Measurements from ENCODE around the gene PNPLA5. TPM values are rescaled to one million over a fixed set of nuclear protein-coding genes. Genes with fewer than 3 reads are reported as not detected.

PNPLA5 gene
- total RNA-seq, 2 donors from 2014 or later, result 0.68 to 0.73 TPM

- 96 to 98% methylated on average over 6 of the region's 6 CpGs for WGBS, 2 experiments (ENCODE audit: insufficient coverage in 1 of 2, insufficient read length in 1 of 2)
- Mint-ChIP-seq H3K36me3 (ENCODE audit: low read depth) (peaks cover 63% of the 10 kb centered on the region), H3K4me1 (peaks cover 20% of the 10 kb centered on the region), H3K27me3 (ENCODE audit: insufficient read depth) (no peaks in the 10 kb centered on the region), H3K9me3 (no peaks in the 10 kb centered on the region), H3K4me3 (no peak overlapping the region), H3K27ac (no peak overlapping the region)
- Histone ChIP-seq H3K27me3 (ENCODE audit: control insufficient read depth, insufficient read depth, low read length, poor library complexity, severe bottlenecking) (no peaks in the 10 kb centered on the region), H3K9ac (ENCODE audit: extremely low read depth, low read length, poor library complexity, severe bottlenecking) (no peak overlapping the region), H3K27ac (ENCODE audit: low read depth, low read length) (no peak overlapping the region), H3K4me3 (ENCODE audit: low read length) (no peak overlapping the region), H3K4me1 (ENCODE audit: control insufficient read depth, insufficient read depth, low read length) (peaks cover 10% of the 10 kb centered on the region), H3K9me3 (ENCODE audit: control insufficient read depth, low read length) (no peaks in the 10 kb centered on the region), H3K36me3 (ENCODE audit: control insufficient read depth, insufficient read depth, low read length) (peaks cover 65% of the 10 kb centered on the region)
- TF ChIP-seq, protein P1, sequence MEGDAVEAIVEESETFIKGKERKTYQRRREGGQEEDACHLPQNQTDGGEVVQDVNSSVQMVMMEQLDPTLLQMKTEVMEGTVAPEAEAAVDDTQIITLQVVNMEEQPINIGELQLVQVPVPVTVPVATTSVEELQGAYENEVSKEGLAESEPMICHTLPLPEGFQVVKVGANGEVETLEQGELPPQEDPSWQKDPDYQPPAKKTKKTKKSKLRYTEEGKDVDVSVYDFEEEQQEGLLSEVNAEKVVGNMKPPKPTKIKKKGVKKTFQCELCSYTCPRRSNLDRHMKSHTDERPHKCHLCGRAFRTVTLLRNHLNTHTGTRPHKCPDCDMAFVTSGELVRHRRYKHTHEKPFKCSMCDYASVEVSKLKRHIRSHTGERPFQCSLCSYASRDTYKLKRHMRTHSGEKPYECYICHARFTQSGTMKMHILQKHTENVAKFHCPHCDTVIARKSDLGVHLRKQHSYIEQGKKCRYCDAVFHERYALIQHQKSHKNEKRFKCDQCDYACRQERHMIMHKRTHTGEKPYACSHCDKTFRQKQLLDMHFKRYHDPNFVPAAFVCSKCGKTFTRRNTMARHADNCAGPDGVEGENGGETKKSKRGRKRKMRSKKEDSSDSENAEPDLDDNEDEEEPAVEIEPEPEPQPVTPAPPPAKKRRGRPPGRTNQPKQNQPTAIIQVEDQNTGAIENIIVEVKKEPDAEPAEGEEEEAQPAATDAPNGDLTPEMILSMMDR (conservative IDR thresholded peaks at IDR 0.05), result no peak
- DNase-seq, result no peak
These were observed 37.1 kb upstream of the PNPLA5 start for GRCh38 chr22:43928908-43929307.

DNA sequence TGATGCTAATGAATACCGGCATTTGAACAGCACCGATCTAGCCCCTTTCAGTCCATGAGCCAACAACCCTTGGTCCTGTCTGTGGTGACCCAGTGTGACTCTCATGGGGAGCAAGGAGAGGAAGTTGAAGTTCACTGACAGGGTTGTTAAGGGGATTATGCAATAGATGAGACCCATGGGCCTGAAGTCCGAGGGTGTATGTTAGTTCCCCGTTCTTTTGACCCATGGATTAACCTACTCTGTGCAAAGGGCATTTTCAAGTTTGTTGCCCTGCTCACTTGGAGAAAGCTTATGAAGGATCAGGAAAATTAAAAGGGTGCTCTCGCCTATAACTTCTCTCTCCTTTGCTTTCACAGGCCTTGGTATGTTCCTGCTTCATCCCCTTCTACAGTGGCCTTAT is 36.7 kb upstream of the PNPLA5 start:
- Histone ChIP-seq H3K9me3 (ENCODE audit: control insufficient read depth, low read length) (no peaks in the 10 kb centered on the region), H3K27ac (ENCODE audit: low read depth, low read length) (no peak overlapping the region), H3K27me3 (ENCODE audit: control insufficient read depth, insufficient read depth, low read length, poor library complexity, severe bottlenecking) (no peaks in the 10 kb centered on the region), H3K36me3 (ENCODE audit: control insufficient read depth, insufficient read depth, low read length) (peaks cover 61% of the 10 kb centered on the region), H3K9ac (ENCODE audit: extremely low read depth, low read length, poor library complexity, severe bottlenecking) (no peak overlapping the region), H3K4me1 (ENCODE audit: control insufficient read depth, insufficient read depth, low read length) (peaks cover 10% of the 10 kb centered on the region), H3K4me3 (ENCODE audit: low read length) (no peak overlapping the region)
- H3K27ac Mint-ChIP-seq, result no peak overlapping the region
- H3K36me3 Mint-ChIP-seq (ENCODE audit: low read depth), result peaks cover 59% of the 10 kb centered on the region
- no peaks in the 10 kb centered on the region for H3K9me3 Mint-ChIP-seq
- H3K27me3 Mint-ChIP-seq (ENCODE audit: insufficient read depth), result no peaks in the 10 kb centered on the region
- 93 to 96% methylated on average over 5 of the region's 5 CpGs for WGBS, 2 experiments (ENCODE audit: insufficient coverage in 1 of 2, insufficient read length in 1 of 2)
- TF ChIP-seq, protein P1 (conservative IDR thresholded peaks at IDR 0.05), result no peak
- H3K4me3 Mint-ChIP-seq, result no peak overlapping the region
- H3K4me1 Mint-ChIP-seq, result peaks cover 20% of the 10 kb centered on the region
- no peak for DNase-seq

- 94% methylated on average over 1 of the region's 1 CpG; no CpG with 5 or more reads in 1 of the 2 experiments for WGBS, 2 experiments (ENCODE audit: insufficient coverage in 1 of 2, insufficient read length in 1 of 2)
- TF ChIP-seq, protein P1 (conservative IDR thresholded peaks at IDR 0.05), result no peak
- H3K4me1 ChIP-seq (ENCODE audit: control insufficient read depth, insufficient read depth, low read length), result peaks cover 10% of the 10 kb centered on the region
- H3K4me3 ChIP-seq (ENCODE audit: low read length), result peak overlapping the region; percentile 87
- peaks cover 39% of the 10 kb centered on the region for H3K36me3 ChIP-seq (ENCODE audit: control insufficient read depth, insufficient read depth, low read length)
- H3K27ac Mint-ChIP-seq, result peak overlapping the region; percentile 58
- peaks cover 24% of the 10 kb centered on the region for H3K4me1 Mint-ChIP-seq
- H3K27me3 ChIP-seq (ENCODE audit: control insufficient read depth, insufficient read depth, low read length, poor library complexity, severe bottlenecking), result no peaks in the 10 kb centered on the region
- peaks cover 41% of the 10 kb centered on the region for H3K36me3 Mint-ChIP-seq (ENCODE audit: low read depth)
- peak overlapping the region; percentile 85 for H3K4me3 Mint-ChIP-seq
- H3K9ac ChIP-seq (ENCODE audit: extremely low read depth, low read length, poor library complexity, severe bottlenecking), result no peak overlapping the region
- no peak overlapping the region for H3K27ac ChIP-seq (ENCODE audit: low read depth, low read length)
- H3K9me3 Mint-ChIP-seq, result no peaks in the 10 kb centered on the region
- H3K27me3 Mint-ChIP-seq (ENCODE audit: insufficient read depth), result no peaks in the 10 kb centered on the region
- DNase-seq, result no peak
- H3K9me3 ChIP-seq (ENCODE audit: control insufficient read depth, low read length), result no peaks in the 10 kb centered on the region
These were observed 34.5 kb upstream of the PNPLA5 start for GRCh38 chr22:43926349-43926710.
